NCI-H526 (cell line): ENCODE measurements around the gene CLIP2.
"Not testable (repeated sequence)": the region's sequence is repeated elsewhere in the genome, so short reads cannot be mapped to it uniquely, and the experiment has no call there.

Experiments used
- DNase-seq, 2 experiments: peaks; one replicate each; lab custom pipeline; 2025; lab: John Stamatoyannopoulos, UW

Gene CLIP2

DNA sequence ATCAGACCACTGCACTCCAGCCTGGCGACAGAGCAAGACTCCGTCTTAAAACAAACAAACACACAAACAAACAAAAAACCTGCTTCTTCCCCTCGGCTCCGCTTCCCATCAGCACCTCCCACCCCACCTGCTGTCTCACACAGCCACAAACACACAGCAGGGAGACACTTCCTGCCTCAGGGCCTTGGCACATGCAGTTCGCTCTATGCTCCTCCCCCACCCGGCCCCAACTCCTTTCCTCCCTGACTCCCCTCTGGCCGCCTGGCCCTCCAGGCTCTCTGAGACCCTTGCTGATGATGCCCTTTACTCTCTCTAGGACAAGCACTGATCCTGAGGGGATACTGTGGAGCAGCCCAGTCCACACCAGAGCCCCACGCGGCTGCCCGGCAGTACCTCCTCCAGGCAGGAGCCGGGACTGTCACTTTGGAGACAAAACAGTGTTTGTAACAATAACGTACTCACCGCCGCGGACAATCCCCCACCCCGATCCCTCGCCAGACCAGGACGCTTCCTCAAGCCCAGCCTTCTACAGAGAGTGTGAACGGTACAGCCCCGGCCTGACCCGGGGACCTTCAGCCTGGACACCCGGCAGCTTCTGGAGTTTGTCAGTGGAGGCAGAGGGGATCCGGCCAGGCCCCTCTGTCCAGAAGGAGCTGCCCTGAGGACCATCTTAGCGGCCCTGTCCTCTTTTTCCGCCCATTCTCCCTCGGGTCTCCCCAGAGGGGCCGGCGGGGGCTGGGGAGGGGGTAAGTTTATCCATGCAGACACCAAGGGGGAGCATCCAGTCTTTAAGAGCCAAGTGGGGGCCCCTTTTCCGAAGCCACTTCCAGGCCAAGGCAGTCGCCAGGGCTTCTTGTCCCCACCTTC lies 114.5 kb downstream of the CLIP2 start:
- no peak for DNase-seq

DNA sequence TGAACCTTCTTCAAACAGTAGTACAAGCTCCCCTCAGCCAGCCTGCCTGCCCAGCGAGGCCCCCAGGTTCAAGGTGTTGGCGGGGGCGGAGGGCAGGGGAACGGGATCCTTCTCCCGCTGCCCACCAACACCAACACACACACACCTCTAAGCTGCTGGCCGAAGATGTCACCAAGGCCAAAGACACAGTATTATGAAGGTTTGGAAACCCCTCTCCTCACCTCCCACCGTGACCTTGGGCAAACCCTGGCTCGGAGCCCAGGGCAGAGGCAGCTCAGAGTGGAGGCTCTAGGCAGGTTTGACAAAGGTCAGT lies 115.1 kb downstream of the CLIP2 start:
- DNase-seq, result no peak

DNA sequence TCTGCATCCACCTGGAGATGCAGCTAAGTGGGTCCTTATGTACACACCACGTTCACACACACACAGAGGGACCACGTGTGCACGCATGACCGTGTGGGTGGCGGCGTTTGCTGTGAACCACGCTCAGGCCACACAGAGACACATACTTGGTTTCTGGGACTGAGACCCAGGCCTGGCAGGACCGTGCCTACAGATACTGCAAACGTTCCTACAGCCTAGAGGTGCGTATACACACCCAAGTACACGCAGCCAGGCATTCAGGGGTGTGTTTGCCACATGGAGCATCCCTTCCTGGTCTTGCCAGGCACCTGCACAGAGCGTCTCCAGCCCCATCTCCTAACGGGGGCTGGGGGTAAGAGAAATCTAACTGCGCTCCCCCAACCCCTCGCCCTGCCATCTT lies 115.5 kb downstream of the CLIP2 start:
- no peak for DNase-seq

DNA sequence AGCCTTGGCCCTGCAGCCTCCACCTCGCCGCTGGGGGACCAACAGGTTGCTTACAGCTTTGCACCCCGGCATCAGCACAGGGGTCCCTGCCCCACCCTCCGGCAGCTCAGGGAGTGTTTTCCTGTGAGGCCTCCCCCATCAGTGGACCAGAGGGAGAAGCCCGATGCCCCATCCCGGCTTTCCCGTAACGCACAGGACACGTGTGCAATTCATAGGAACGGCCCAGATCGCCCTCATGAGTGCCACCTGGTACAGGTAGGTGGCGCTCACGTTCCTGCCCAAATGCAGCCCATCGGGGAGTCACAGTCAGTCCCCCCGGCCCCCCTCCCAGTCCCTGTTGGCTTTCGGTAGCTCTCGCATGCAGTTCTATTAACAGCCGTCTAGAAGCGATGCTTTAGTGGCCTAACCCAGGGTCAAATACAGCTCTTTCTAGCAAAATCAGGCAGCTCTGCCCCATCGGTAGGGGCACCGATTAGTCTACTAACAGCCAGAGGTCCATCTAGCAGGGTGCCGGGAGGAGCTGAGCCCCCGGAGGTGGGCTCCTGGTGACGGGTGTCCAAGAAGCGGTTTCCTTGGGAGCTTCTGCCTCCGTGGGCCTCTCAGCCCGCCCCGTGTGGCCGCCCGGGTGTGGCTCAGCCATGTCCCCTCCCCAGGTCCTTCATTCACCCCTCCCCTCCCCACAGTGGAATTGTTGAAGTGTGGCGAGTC lies 116.1 kb downstream of the CLIP2 start:
- peak; percentile 40 to 79 for DNase-seq

DNA sequence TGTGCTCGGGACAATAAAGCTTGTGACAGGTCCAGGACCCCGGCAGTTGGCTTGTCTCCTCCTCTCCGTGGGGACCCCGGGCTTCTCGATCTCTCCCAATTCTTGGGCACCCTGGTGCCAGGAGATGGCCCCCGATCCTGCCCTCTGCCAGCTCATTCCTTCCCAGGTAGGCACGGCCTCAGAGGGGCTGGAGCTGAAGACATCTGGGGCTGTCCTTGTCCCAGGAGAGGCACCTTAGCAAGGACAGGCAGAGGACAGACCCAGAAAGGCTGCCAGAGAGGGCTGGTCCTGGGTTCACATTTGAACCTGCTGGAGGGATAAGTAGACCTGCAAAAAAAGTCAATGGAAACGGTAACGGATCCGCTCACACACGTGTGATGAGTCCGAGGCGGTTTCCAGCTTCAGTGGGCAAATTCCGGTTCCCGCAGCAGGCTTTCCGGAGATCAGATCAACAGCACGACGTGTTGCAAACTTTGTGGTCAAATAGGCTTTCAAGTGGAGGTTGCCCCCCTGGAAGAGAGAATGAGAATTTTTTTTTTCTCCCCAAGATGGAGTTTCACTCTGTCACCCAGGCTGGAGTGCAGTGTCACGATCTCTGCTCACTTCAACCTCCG lies 116.8 kb downstream of the CLIP2 start:
- DNase-seq, result no peak

DNA sequence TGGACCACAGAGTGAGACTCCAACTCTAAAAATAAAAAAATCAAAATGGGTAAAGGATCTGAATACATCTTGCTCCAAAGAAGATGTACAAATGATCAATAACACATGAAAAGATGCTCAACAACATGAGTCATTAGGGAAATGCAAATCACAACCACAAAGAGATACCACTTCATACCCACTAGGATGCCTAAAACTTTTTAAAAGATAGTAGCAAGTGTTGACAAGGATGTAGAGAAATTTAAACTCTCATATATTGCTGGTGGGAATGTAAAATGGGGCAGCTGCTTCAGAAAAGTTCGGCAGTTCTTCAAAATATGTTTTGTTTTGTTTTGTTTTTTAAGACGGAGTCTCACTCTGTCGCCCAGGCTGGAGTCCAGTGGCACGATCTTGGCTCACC lies 118.8 kb downstream of the CLIP2 start:
- no peak for DNase-seq

DNA sequence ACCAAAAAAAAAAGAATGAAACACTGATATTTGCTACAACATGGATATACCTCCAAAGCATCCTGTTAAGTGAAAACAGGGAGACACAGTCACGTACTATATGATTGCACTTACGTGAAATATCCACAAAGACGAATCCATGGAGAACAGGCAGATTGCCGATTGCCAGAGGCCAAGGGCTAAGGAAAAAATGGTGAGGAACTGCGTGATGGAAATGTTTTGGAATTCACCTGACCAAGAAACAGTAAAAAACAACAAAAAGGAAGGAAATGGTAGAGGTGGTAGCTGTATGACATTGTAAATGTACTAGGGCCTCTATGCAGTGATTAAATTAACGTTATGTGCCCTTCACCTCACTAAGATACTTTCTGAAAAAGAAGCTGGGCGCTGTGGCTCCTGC lies 120.4 kb downstream of the CLIP2 start:
- DNase-seq, result no peak

DNA sequence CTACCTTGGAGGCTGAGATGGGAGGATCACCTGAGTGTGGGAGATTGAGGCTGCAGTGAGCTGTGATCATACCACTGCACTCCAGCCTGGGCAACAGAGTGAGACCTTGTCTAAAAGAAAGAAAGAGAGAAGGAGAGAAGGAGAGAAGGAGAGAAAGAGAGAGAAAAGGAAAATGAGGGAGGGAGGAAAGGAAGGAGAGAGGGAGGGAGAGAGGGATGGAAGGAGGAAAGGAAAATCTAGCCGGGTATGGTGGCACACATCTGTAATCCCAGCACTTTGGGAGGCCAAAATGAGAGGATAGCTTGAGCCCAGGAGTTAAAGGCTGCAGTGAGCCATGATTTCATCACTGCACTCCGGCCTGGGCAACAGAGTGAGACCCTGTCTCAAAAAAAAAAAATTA lies 121.6 kb downstream of the CLIP2 start:
- no peak for DNase-seq

DNA sequence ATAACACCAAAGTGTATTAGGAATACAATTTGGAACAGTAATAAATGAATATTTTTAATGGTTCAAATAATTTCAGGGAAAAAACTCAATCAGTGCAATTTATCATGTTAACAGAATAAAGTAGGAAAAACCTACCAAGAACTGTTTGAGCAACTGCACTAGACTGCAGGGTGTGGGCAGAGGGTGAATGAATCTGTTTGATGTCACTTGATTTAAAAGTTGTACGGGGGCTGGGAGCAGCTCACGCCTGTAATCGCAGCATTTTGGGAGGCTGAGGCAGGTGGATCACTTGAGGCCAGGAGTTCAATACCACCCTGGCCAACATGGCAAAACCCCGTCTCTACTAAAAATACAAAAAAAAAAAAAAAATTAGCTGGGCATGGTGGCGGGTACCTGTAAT lies 122.4 kb downstream of the CLIP2 start:
- not testable (repeated sequence) for DNase-seq

DNA sequence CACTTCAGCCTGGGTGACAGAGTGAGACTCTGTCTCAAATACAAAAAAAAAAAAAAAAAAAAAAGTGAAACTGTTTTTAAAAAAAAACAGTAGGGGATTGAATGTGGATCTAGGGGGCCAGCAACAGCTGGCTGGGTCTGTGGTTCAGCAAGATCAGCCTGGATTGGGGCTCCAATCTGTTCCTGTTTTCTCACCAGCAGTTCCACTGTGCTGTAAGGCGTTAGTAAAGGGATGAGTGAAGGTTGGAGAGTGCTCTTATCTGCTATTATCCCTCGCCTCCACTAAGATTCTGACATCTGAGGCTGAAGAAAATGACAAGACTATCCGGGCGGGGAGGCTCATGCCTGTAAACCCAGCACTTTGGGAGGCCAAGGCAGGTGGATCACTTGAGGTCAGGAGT lies 122.8 kb downstream of the CLIP2 start:
- DNase-seq, result no peak

DNA sequence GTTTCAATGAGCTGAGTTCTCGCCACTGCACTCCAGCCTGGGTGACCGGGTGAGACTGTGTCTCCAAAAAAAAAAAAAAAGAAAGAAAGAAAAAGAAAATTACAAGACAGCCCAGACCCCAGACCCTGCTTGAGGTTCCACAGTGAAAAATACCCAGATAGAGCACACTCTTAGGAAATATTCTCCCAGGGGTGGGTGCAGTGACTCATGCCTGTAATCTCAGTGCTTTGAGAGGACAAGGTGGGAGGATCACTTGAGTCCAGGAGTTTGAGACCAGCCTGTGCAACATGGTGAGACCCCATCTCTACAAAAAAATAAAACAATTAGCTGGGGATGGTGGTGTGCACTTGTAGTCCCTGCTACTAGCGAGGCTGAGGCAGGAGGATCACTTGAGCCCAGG lies 123.4 kb downstream of the CLIP2 start:
- DNase-seq, result no peak

DNA sequence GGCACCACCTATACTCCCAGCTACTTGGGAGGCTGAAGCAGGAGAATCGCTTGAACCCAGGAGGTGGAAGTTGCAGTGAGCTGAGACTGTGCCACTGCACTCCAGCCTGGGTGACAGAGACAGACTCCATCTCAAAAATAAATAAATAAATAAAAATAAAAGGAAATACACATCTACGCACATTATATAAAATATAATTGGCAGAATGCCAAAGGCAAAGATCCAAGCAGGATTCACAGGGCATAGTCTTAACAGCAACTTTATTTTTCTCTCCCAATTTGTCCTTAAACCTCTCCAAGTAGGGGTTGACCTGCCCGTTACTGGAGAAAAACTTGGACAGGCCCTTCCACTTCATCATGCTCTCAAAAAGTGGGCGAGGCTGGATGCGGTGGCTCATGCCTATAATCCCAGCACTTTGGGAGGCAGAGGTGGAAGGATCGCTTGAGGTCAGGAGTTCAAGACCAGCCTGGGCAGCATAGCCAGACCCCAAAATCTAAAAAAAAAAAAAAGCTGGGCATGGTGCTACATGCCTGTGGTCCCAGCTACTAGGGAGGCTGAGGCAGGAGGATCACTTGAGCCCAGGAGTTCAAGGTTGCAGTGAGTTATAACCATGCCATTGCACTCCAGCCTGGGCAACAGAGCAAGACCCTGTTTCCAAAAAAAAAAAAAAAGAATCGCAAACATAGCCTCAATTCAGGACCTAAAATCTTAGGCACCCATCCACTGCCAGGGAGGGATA lies 125.6 kb downstream of the CLIP2 start:
- not testable (repeated sequence) for DNase-seq

DNA sequence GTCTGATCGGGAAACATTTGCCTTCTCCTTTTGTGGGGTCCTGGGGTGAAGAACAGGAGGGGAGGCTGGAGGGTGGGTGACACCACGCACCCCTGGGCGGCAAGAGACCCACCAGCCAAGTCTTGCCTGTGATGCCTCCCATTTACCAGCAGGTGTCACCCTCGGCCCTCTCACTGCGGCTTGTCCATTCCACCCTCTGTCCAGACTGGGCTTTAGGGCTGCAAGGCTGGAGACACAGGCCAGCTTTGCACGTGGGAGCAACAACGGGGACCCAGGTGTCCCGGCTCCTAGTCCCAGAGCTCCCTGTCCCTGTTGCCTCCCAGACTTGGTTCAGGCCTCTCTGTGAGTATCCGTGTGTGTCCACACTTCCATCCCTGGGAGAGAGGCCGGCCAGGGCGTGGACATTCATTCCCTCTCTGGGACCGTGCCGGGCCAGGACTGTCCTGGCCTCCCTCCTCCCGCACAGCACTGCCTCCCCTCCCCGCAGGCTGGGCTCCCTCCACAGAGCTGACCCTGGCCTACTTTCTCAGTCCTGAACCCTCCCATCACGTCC lies 128.3 kb downstream of the CLIP2 start:
- peak in 1 of 2 experiments; percentile 69 for DNase-seq

DNA sequence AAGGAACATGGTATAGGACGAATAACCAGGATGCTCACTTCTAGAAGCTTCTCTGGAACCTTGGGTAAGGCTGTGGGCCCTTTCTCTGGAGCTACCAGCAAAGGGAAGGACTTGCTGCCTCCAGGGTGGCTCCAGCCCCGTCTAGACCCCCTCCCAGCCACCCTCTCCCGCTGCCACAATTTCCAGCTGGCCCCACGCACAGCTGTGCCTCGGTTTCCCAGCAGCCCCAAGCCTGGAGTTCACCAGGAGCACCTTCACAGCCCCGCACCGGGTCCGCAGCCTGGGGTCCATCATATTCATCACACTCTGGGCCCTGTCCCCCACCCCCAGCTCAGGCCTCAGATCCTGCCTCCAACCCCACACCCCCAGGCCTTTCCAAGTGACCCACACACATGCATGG lies 128.9 kb downstream of the CLIP2 start:
- no peak for DNase-seq

DNA sequence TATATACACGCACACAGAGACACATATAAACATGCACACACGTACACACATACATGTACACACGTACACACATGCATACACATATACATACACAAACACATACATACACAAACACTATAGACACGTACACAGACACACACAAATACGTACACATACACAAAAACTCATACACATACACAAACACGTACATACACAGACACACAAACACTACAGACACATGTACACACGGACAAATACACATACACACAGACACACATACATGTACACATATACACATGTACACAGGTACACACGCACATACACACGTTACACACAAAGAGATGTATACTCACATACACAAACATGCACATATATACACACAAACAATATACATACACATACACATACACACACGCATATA lies 129.3 kb downstream of the CLIP2 start:
- DNase-seq, result no peak

DNA sequence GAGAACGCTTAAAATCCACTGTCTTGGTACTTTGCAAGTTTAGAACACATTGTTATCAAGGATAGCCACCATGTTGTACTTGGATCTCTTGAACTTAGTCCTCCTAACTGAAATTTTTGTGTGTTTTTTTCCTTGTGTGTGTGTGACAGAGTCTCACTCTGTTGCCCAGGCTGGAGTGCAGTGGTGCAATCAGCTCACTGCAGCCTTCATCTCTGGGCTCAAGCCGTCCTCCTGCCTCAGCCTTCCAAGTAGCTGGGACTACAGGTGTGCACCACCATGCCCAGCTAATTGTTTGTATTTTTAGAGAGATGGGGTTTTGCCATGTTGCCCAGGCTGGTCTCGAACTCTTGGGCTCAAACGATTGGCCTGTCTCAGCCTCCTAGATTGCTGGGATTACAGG lies 130.0 kb downstream of the CLIP2 start:
- not testable (repeated sequence) for DNase-seq

DNA sequence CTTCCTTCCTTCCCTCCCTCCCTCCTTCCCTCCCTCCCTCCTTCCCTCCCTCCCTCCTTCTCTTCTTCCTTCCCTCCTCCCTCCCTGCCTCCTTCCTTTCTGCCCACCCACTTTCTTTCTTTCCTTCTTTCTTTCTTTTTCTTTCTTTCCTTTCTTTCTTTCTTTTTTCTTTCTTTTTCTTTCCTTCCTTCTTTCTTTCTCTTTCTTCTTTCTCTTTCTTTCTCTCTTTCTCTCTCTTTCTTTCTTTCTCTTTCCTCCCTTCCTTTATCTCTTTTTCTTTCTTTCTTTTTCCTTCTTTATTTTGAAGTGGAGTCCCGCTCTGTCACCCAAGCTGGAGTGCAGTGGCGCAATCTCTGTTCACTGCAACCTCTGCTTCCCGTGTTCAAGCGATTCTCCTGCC lies 130.8 kb downstream of the CLIP2 start:
- no peak for DNase-seq

DNA sequence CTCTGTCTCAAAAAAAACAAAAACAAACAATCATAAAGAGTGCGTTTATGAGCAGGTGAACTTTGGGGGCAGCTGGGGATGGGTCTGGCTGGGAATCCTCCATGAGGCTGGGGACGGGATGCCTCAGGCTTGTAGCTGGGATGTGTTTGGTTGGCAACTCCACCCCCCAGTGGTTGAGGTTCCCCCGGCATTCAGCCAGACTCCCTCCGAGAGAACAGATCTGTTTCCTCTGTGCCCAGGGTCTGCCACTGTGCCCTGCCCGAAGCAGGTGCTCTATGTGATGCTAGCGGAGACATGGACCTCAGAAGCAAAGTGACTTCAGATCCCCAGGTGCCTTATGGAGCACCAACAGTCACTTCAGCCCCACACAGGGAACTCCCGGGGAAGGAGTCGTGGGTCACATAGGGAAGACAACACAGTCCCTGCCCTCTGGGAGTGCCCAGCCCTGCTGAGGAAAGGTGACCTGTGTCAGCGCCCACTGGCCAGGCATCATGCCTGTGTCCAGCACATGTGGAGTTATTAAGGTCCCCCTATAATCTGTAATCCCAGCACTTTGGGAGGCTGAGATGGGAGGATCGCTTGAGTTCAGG lies 135.2 kb downstream of the CLIP2 start:
- no peak for DNase-seq

DNA sequence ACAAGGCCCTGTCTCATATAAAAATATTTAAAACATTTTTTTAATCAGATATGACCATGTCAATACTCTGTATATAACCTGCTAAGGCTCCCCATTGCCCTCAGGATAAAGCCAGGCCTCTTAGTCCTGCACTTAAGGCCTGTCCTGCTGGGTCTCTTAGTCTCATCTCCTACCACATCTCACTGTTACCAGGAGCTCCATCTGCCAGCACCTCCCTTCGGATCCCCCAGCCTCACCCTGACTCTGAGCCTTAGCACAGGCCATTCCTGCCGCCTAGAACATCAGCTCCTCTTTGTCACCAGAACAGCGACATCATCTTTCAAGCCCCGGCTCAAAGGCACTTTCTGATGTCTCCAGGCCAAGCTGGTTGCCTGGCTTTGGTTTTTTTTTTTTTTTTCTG lies 138.8 kb downstream of the CLIP2 start:
- DNase-seq, result no peak

DNA sequence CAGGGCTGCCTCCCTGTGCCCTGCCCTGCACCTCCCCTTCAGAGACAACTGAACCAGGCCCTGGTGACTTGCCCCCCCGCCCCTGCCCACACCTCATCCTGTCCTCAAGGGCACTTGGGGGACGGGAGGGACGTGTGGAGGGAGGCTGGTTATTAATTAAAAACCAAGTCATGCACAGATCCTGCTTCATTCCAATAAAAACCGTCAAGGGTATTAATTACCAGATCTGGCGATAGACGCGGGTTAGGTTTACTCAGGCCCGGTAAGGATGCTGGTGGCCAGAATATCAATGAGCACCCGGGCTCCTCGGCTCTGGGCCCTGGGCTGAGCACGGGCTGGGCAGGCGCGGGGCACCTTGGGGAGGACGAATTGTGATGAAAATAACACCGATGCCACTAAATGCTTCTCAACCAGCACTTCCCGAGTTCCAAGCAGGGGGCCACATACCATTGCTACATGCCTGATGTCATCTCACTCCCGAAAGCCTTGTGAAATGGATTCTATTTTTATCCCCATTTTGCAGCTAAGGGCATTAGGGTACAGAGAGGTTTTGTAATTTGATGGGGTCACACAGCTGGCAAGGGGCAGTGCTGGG lies 140.0 kb downstream of the CLIP2 start:
- DNase-seq, result peak in 1 of 2 experiments; percentile 35

DNA sequence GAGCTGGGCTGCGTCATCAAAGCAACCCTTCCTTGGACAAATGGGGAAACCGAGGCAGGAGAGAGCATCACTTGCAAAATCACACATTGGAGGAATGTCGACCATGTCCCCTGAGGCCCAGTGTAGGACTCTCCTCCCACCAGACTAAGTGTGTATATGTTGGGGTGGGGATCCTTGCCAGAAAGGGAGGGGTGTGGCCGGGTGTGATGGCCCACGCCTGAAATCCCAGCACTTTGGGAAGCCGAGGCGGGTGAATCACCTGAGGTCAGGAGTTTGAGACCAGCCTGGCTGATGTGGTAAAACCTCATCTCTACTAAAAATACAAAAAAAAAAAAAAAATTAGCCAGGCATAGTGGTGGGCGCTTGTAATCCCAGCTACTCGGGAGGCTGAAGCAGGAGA lies 141.2 kb downstream of the CLIP2 start:
- DNase-seq, result not testable (repeated sequence)
